HFFc6 (cell line): Measurements from ENCODE around the gene DSE. TPM values are rescaled to one million over a fixed set of nuclear protein-coding genes. Genes with fewer than 3 reads are reported as not detected.

Experiments used
- DNase-seq: peaks from one replicate; pipeline ENCODE4 v3.0.0-alpha.2; 2018
- H3K27ac Mint-ChIP-seq: 2 replicates; pipeline ENCODE4 v1.8.0; 2020; ENCODE audit warnings: mild to moderate bottlenecking, mixed read lengths
- H3K27me3 Mint-ChIP-seq: 2 replicates; pipeline ENCODE4 v1.8.0; 2021; ENCODE audit warnings: mild to moderate bottlenecking, moderate library complexity, mixed read lengths; ENCODE audit not compliant: insufficient read depth
- H3K36me3 Mint-ChIP-seq: 2 replicates; pipeline ENCODE4 v1.8.0; 2021; ENCODE audit warnings: low read depth, mixed read lengths
- H3K4me1 Mint-ChIP-seq: 2 replicates; pipeline ENCODE4 v1.8.0; 2020; ENCODE audit warnings: low read depth, mixed read lengths
- H3K4me3 Mint-ChIP-seq: 2 replicates; pipeline ENCODE4 v1.8.0; 2020; ENCODE audit warnings: mild to moderate bottlenecking, moderate library complexity, mixed read lengths
- H3K9me3 Mint-ChIP-seq: 2 replicates; pipeline ENCODE4 v1.8.0; 2020; ENCODE audit warnings: mild to moderate bottlenecking, mixed read lengths
- CTCF ChIP-seq: fragments of 200-600 bp; sonication (generic); IDR thresholded peaks from 2 replicates; pipeline ENCODE4 v1.5.0; 2021; ENCODE audit warnings: antibody characterized with exemption, mild to moderate bottlenecking
- total RNA-seq, 6 experiments: library from RNA; stranded (reverse); fragmentation: NEBNext Ultra II Directional; extraction: Animal tissue kit (Norgen Biotek cat#: 25700); gene quantifications; 2 replicates in 1 of 6; 3 replicates in 5 of 6; pipeline ENCODE4 v1.2.3, GENCODE V29; 2021

Gene DSE
- total RNA-seq, 6 experiments from 2014 or later = 86.7 to 110 (median 94.9) TPM

GRCh38 chr6:116412270-116412669, 41.5 kb downstream of the DSE start:
- no peak for TF ChIP-seq CTCF
- no peak overlapping the region; the same call in 1 of the 2 replicates for H3K4me3 Mint-ChIP-seq
- peaks cover 63% of the 10 kb centered on the region for H3K4me1 Mint-ChIP-seq
- H3K27ac Mint-ChIP-seq = peak overlapping the region; percentile 72
- H3K9me3 Mint-ChIP-seq = no peaks in the 10 kb centered on the region
- DNase-seq = no peak
- no peaks in the 10 kb centered on the region; the same call in 1 of the 2 replicates for H3K27me3 Mint-ChIP-seq
- peaks cover 33% of the 10 kb centered on the region for H3K36me3 Mint-ChIP-seq

- Mint-ChIP-seq H3K36me3 (peaks cover 31% of the 10 kb centered on the region), H3K27me3 (no peaks in the 10 kb centered on the region; the same call in 1 of the 2 replicates), H3K9me3 (no peaks in the 10 kb centered on the region), H3K4me1 (peaks cover 57% of the 10 kb centered on the region), H3K27ac (no peak overlapping the region), H3K4me3 (no peak overlapping the region)
- no peak for TF ChIP-seq CTCF
- DNase-seq = no peak
Observed at GRCh38 chr6:116413357-116413756, 42.6 kb downstream of the DSE start.

GRCh38 chr6:116417661-116418060, 46.9 kb downstream of the DSE start:
- TF ChIP-seq CTCF = no peak
- no peak for DNase-seq
- peaks cover 56% of the 10 kb centered on the region for H3K4me1 Mint-ChIP-seq
- H3K27ac Mint-ChIP-seq = peak overlapping the region; percentile 6; the same call in 1 of the 2 replicates
- H3K9me3 Mint-ChIP-seq = no peaks in the 10 kb centered on the region
- H3K36me3 Mint-ChIP-seq = peaks cover 33% of the 10 kb centered on the region
- no peaks in the 10 kb centered on the region; the same call in 1 of the 2 replicates for H3K27me3 Mint-ChIP-seq
- H3K4me3 Mint-ChIP-seq = no peak overlapping the region

GRCh38 chr6:116419069-116419786, 48.5 kb downstream of the DSE start:
- peak; percentile 18 for DNase-seq
- no peaks in the 10 kb centered on the region for H3K9me3 Mint-ChIP-seq
- H3K4me1 Mint-ChIP-seq = peaks cover 62% of the 10 kb centered on the region
- H3K27ac Mint-ChIP-seq = peak overlapping the region; percentile 71
- no peak for TF ChIP-seq CTCF
- H3K27me3 Mint-ChIP-seq = no peaks in the 10 kb centered on the region; the same call in 1 of the 2 replicates
- peaks cover 27% of the 10 kb centered on the region for H3K36me3 Mint-ChIP-seq
- no peak overlapping the region for H3K4me3 Mint-ChIP-seq

GRCh38 chr6:116420341-116420740, 49.6 kb downstream of the DSE start:
- Mint-ChIP-seq H3K4me3 (no peak overlapping the region), H3K4me1 (peaks cover 62% of the 10 kb centered on the region), H3K27me3 (no peaks in the 10 kb centered on the region; the same call in 1 of the 2 replicates), H3K27ac (no peak overlapping the region), H3K9me3 (no peaks in the 10 kb centered on the region), H3K36me3 (peaks cover 18% of the 10 kb centered on the region)
- DNase-seq = no peak
- no peak for TF ChIP-seq CTCF
